ENCODE data around the gene CCL15. TPM values are rescaled to one million over a fixed set of nuclear protein-coding genes. Genes with fewer than 3 reads are reported as not detected.

Gene CCL15
- total and polyA plus RNA-seq, 2 experiments from 2014 or later: 32.0 to 39.0 TPM

DNA sequence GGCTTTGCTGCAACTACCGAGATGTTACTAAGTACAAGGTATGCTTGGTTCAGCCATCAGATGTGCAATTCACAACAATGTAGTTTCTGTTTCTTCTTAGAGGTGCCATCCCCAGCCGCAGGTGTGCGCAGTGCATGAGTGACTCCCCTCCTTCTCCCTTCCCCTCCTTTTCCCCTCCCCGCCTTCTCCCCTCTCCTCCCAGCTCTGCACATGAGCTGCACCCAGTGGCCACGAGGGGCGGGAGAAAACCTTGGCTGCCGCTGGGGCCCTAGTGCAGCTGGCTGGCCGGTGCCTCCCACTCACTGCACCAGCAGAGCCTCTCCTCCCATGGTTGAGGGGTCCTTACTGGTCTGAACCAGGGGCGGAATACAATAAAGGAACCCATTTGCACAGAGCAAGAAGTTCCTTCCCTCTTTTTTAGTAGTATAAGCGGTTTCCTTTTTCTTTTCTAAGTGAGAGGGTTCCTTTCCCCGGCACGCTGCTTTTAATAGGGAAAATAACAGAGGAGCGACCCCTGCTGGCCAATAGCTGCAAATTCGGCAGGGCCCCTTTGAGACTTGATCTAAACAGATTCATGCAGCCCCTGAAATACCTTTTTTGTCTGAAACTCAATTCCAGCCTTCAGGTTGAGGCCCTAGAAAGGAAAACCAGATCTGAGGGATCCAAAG is 7.8 kb upstream of the CCL15 start:
- 84% methylated on average over 12 of the region's 14 CpGs for WGBS (ENCODE audit: low lambda C conversion rate, missing lambda C conversion rate)
- H4K20me1 ChIP-seq (ENCODE audit: insufficient read depth, poor library complexity, severe bottlenecking): no peaks in the 10 kb centered on the region
- H3K9me2 ChIP-seq (replicated peaks; ENCODE audit: insufficient read depth): no peaks in the 10 kb centered on the region
- no peaks in the 10 kb centered on the region for H3K27me3 ChIP-seq
- H3K79me2 ChIP-seq: no peaks in the 10 kb centered on the region
- H3K9me3 ChIP-seq (ENCODE audit: low read depth): no peaks in the 10 kb centered on the region
- no peaks in the 10 kb centered on the region for H3K4me1 ChIP-seq (ENCODE audit: insufficient read depth)
- H3K4me2 ChIP-seq: no peak overlapping the region
- H3K27ac ChIP-seq: no peak overlapping the region
- H3K36me3 ChIP-seq (replicated peaks; ENCODE audit: insufficient read depth, low read depth): no peaks in the 10 kb centered on the region
- no peak overlapping the region for H3K4me3 ChIP-seq
- TF ChIP-seq EZH2 (IDR thresholded peaks at IDR 0.05; ENCODE audit: borderline replicate concordance) (no peak), EZH2phosphoT487 (IDR thresholded peaks at IDR 0.05; ENCODE audit: low read depth, severe bottlenecking, unreplicated experiment) (no peak)
- TF ChIP-seq, protein P1, sequence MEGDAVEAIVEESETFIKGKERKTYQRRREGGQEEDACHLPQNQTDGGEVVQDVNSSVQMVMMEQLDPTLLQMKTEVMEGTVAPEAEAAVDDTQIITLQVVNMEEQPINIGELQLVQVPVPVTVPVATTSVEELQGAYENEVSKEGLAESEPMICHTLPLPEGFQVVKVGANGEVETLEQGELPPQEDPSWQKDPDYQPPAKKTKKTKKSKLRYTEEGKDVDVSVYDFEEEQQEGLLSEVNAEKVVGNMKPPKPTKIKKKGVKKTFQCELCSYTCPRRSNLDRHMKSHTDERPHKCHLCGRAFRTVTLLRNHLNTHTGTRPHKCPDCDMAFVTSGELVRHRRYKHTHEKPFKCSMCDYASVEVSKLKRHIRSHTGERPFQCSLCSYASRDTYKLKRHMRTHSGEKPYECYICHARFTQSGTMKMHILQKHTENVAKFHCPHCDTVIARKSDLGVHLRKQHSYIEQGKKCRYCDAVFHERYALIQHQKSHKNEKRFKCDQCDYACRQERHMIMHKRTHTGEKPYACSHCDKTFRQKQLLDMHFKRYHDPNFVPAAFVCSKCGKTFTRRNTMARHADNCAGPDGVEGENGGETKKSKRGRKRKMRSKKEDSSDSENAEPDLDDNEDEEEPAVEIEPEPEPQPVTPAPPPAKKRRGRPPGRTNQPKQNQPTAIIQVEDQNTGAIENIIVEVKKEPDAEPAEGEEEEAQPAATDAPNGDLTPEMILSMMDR (IDR thresholded peaks at IDR 0.05; ENCODE audit: poor library complexity): peak; percentile 26
- DNase-seq (ENCODE audit: low spot score): no peak
- no peak overlapping the region for H2AFZ ChIP-seq

DNA sequence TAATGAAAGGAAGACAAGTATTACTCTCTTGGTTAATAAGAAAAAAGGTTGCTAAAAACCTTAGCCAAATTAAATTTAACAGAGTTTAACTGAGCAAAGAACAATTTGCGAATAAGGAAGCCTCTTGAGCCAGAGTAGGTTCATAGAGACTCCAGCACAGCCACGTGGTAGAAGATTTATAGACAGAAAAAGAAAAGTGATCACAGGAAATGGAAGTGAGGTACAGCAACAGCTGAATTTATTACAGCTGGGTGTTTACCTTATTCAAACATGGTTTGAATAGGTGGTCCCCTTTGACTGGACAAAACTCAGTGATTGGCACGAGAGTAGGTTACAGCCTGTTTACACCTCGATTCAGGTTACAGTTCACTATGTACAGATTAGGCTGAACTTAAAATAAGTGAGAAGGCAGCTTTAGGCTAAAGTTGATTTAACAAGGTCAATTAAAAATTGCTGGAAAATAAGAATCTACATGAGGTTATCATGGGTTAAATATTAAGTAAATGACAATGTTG is 3.3 kb upstream of the CCL15 start:
- DNase-seq (ENCODE audit: low spot score): no peak
- Histone ChIP-seq H3K36me3 (replicated peaks; ENCODE audit: insufficient read depth, low read depth) (no peaks in the 10 kb centered on the region), H3K79me2 (peaks cover under 1% of the 10 kb centered on the region), H3K27me3 (no peaks in the 10 kb centered on the region), H3K4me3 (no peak overlapping the region), H3K9me2 (replicated peaks; ENCODE audit: insufficient read depth) (no peaks in the 10 kb centered on the region), H4K20me1 (ENCODE audit: insufficient read depth, poor library complexity, severe bottlenecking) (no peaks in the 10 kb centered on the region), H3K4me2 (no peak overlapping the region), H3K4me1 (ENCODE audit: insufficient read depth) (peaks cover 10% of the 10 kb centered on the region), H2AFZ (no peak overlapping the region), H3K9me3 (ENCODE audit: low read depth) (no peaks in the 10 kb centered on the region), H3K27ac (peak overlapping the region; percentile 22)
- 47% methylated on average over 4 of the region's 4 CpGs for WGBS (ENCODE audit: low lambda C conversion rate, missing lambda C conversion rate)
- no peak for TF ChIP-seq EZH2phosphoT487 (IDR thresholded peaks at IDR 0.05; ENCODE audit: low read depth, severe bottlenecking, unreplicated experiment)
- no peak for TF ChIP-seq EZH2 (IDR thresholded peaks at IDR 0.05; ENCODE audit: borderline replicate concordance)
- TF ChIP-seq, protein P1 (IDR thresholded peaks at IDR 0.05; ENCODE audit: poor library complexity): no peak

DNA sequence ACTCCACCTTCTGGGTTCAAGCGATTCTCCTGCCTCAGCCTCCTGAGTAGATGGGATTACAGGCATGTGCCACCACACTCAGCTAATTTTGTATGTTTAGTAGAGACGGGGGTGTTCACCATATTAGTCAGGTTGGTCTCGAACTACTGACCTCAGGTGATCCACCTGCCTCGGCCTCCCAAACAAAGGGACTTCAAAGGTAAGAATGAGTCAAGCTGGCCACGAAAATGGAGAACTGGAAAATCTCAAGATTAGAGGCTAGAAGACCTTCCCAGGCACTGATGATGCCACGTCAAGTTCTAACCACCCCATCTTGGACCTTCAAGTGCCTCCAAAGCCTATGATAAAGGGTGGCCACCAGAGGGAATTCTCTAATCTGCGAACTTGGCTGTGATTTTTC is 1.3 kb upstream of the CCL15 start:
- Histone ChIP-seq H3K9me2 (replicated peaks; ENCODE audit: insufficient read depth) (no peaks in the 10 kb centered on the region), H3K9me3 (ENCODE audit: low read depth) (no peaks in the 10 kb centered on the region), H3K4me3 (no peak overlapping the region), H3K36me3 (replicated peaks; ENCODE audit: insufficient read depth, low read depth) (no peaks in the 10 kb centered on the region), H3K4me1 (ENCODE audit: insufficient read depth) (peaks cover 10% of the 10 kb centered on the region), H2AFZ (no peak overlapping the region), H3K27ac (peak overlapping the region; percentile 95), H3K79me2 (peaks cover 8% of the 10 kb centered on the region), H4K20me1 (ENCODE audit: insufficient read depth, poor library complexity, severe bottlenecking) (no peaks in the 10 kb centered on the region), H3K27me3 (no peaks in the 10 kb centered on the region), H3K4me2 (no peak overlapping the region)
- DNase-seq (ENCODE audit: low spot score): no peak
- WGBS (ENCODE audit: low lambda C conversion rate, missing lambda C conversion rate): 95% methylated on average over 7 of the region's 7 CpGs
- TF ChIP-seq, protein P1 (IDR thresholded peaks at IDR 0.05; ENCODE audit: poor library complexity): no peak
- TF ChIP-seq EZH2 (IDR thresholded peaks at IDR 0.05; ENCODE audit: borderline replicate concordance): no peak
- no peak for TF ChIP-seq EZH2phosphoT487 (IDR thresholded peaks at IDR 0.05; ENCODE audit: low read depth, severe bottlenecking, unreplicated experiment)
